WTC11 (cell line): ENCODE measurements around the gene CFAP77.

ENCODE experiments used
- CREM ChIP-seq: sonication (generic); formaldehyde crosslinking; IDR thresholded peaks from 2 replicates; pipeline ENCODE4 v1.8.1; 2022; ENCODE audit warnings: mild to moderate bottlenecking, missing genetic modification reagents, moderate library complexity
- CTCF ChIP-seq: fragments of 200-600 bp; IDR thresholded peaks from 2 replicates; pipeline ENCODE4 v1.8.0; 2022; ENCODE audit warnings: antibody characterized with exemption
- ELF4 ChIP-seq: sonication (generic); formaldehyde crosslinking; IDR thresholded peaks from 2 replicates; pipeline ENCODE4 v1.8.1; 2022; ENCODE audit warnings: low read depth, mild to moderate bottlenecking, moderate library complexity, missing genetic modification reagents
- ESRRA ChIP-seq: sonication (generic); formaldehyde crosslinking; IDR thresholded peaks from 2 replicates; pipeline ENCODE4 v1.8.1; 2022; ENCODE audit warnings: mild to moderate bottlenecking, missing genetic modification reagents, borderline replicate concordance
- ETV6 ChIP-seq: sonication (generic); formaldehyde crosslinking; IDR thresholded peaks from 2 replicates; pipeline ENCODE4 v1.8.1; 2022; ENCODE audit warnings: mild to moderate bottlenecking, missing genetic modification reagents
- FOXP4 ChIP-seq: sonication (generic); formaldehyde crosslinking; IDR thresholded peaks from 2 replicates; pipeline ENCODE4 v1.8.0; 2022; ENCODE audit warnings: mild to moderate bottlenecking, missing genetic modification reagents
- SP1 ChIP-seq: sonication (generic); formaldehyde crosslinking; conservative IDR thresholded peaks from 2 replicates; pipeline ENCODE4 v1.8.1; 2022; ENCODE audit warnings: missing genetic modification reagents
- ZBTB21 ChIP-seq: sonication (generic); formaldehyde crosslinking; IDR thresholded peaks from 2 replicates; pipeline ENCODE4 v1.8.1; 2023; ENCODE audit warnings: mild to moderate bottlenecking, missing genetic modification reagents, borderline replicate concordance
- ZNF317 ChIP-seq: sonication (generic); formaldehyde crosslinking; IDR thresholded peaks from 2 replicates; pipeline ENCODE4 v1.8.1; 2023; ENCODE audit warnings: low read depth, mild to moderate bottlenecking, moderate library complexity, missing genetic modification reagents, borderline replicate concordance
- TF ChIP-seq, protein P1 (sequence below): sonication (generic); formaldehyde crosslinking; IDR thresholded peaks from 2 replicates; pipeline ENCODE4 v1.8.0; 2022; ENCODE audit warnings: mild to moderate bottlenecking, missing genetic modification reagents

DNA sequence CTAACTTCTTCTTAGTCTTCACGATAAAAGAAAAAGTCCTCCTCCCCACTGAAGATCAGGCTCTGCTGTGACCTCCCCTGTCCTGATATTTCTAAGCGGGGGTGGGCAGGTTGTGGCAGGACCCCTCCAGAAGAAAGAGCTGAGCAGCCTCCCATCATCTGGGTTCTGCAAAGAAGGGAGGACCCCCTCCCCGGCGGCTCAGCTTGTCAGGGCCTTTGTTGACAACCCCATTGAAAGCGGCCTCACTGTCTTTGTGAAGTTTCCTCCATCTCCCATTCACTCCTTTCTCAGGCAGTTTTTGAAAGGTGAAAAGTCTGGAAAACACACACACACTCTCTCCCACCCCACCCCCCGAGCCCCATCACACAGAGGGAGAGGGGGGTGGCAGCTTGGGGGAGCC is 146.2 kb downstream of the CFAP77 start:
- TF ChIP-seq CTCF = no peak
- no peak for TF ChIP-seq SP1 (CRISPR knock-in tag)
- TF ChIP-seq ZBTB21 = no peak
- no peak for TF ChIP-seq ESRRA (CRISPR knock-in tag)
- TF ChIP-seq FOXP4 (CRISPR knock-in tag) = no peak
- TF ChIP-seq, protein P1, sequence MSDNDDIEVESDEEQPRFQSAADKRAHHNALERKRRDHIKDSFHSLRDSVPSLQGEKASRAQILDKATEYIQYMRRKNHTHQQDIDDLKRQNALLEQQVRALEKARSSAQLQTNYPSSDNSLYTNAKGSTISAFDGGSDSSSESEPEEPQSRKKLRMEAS = no peak
- TF ChIP-seq ZNF317 (CRISPR knock-in tag) = no peak
- no peak for TF ChIP-seq ELF4
- no peak for TF ChIP-seq ETV6 (CRISPR knock-in tag)
- TF ChIP-seq CREM (CRISPR knock-in tag) = no peak
